ENCODE measurements around the gene TWIST1.

The TWIST1 gene

DNA sequence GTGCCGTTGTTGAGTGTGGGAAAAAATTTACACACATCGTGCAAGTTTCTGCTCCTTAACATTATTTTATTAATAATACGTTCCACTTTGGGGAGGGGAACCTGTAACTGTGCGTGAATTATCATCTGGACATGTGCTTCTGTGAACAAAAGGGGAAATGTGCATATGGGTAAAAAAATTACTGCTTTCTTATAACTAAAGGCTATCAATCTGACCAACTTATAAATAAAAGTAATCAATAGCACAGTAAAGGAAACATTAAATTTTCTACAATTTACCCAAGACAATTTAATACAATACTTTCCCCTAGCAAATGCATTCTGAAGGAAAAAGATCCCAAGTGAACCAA lies 4.5 kb downstream of the TWIST1 start:
- no peak for DNase-seq

- DNase-seq: no peak
Observed at GRCh38 chr7:19112274-19113001, 5.0 kb downstream of the TWIST1 start.

DNA sequence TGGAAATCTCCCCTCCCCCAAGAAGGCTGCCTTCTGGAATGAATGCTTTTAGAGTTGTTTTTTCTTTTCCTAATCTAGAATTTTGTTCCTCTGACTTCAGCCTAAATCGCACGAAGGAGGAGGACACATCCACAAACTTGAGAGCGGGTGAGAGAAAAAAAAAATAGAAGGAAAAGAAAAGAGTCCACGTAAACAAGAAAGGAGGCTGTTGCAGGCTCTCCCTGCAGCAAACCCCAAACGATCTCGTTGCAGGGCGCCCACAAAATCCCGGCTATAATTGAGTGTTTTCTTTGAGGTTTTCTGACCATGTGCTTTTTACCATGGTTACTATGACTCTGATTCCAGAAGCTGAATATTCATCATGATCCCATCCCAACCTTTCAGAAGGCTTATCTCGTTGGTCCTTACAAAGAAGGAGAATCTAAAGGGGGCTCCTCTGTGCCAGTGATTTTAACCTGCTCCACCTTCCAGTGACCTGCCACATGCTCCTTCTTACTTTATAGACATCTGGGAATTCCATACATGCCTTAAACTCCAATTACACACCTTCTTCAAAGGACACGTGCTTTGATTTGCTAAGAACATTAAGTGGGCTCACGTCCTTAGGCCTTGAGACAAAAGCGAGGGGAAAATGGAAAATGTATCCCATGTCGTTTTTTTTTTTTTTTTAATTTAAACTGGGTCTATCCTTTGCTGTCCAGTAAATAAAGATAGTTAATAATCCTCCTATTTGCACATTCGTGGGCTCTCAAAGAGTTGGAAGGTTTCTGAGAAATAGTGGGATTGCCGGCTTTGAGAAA lies 5.8 kb downstream of the TWIST1 start:
- DNase-seq: no peak

- DNase-seq: no peak
Observed at GRCh38 chr7:19110776-19111175, 6.7 kb downstream of the TWIST1 start.

DNA sequence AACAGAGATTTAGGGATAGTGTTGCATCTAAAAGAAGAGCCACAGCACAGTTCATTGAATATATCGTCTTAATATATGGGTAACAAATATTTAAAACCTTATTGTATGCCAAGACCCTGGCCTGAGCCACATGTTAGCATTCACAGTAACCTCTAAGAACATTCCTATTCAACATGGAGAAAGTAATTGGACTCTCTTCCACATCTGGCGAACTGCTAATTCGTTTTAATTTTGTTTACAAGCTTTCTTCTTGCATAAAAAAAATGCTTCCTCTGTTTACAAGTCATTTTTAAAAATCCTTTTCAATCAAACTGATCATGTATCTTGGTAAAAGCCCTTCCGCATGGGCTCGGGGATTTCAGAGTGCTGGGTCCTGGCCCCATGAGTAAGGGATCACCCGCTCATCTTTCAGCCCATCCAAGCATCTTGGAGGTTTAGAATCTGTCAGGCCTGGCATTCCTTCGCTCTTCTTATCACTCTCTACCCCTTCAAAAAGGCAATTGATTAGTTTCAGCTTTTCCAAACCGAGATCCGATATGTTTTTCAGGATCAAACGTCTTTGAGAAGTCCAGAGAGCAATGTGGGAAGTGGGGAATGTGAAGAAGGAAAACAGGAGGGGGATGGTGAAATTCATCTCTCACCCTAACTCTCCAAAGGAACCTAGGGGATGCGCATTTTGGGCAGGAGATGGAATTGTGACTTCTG lies 7.3 kb downstream of the TWIST1 start:
- DNase-seq: no peak

DNA sequence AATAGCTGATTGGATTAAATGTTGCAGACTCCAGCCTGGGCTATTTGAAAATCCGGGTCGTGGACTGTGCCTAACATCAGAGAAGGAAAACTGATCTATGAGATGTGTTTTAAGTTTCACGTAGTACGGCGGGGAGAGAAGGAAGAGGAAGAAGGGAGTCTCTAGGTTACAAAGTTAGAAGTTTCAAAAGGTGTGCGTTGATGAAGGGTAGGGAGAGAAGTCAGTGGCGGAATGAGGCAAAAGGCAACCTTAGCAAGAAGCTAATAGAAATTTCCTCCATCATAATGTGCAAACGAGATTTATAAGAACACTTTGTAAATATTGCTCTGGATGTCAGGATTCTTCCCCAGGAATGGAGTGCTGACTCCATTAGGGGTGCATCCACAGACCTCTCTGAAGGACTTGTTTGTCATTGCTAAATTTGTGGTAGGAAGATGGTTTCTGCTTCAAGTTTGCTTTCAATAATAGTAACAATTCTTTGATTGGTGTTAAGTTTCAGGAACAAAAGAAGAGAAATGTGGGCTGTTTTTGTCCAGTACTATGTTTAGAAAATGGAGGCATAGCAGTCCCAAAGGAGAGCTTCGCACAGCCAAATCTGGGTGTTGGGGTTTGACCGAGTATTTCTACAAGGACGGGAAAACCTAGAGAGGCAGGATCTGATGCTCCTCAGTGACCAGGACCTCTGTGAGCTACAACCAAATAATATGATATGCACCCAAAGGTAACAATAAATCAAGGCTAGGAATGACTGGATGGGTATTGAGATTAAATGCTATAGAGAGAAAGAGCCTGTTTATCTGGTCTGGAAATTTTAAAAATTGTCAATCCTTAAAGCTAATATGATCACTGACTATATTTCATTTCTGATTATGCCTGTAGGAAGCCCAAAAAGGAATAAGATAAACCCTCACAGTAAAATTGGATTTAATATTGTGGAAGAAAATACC lies 8.2 kb downstream of the TWIST1 start:
- no peak for DNase-seq

DNA sequence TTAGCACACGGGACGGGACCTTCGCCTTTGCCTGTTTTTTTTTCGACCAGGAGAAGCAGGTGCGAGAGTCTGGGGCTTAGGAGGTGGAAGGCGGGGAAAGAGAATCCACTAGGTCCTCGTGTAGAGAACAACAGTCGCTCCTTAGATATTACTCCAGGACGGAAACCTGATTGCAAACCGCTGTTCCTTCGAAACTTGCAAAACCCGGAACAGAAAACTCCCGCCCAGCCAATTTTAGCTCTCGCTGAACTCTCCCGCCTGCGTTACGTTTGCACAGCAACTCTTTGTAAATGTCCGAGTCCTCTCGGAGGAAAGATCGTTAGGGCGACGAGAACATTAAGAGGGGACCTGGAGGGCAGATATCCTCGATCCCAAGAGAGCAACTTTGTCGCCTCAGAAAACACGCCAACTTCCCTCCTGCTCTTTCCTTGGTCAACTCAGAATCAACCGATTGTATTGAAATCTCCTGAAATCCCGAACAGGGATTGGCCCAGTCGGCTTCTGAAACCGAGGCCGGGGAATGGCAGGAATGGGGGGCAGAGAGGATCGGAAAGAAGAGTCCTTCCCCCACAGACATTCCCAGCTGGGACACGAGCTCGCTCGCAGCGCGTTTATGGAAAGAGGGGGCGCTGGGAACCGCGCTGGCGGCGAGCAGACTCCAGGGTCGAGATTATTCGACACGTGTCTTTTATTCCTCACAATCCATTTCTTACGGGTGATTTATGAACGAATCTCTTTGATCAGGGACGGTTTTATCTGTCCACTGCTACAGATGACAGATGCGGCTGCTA lies 9.9 kb downstream of the TWIST1 start:
- DNase-seq: no peak

- DNase-seq: no peak
Observed at GRCh38 chr7:19107081-19107355, 10.4 kb downstream of the TWIST1 start.

- DNase-seq: no peak
Observed at GRCh38 chr7:19106241-19107080, 11.0 kb downstream of the TWIST1 start.

DNA sequence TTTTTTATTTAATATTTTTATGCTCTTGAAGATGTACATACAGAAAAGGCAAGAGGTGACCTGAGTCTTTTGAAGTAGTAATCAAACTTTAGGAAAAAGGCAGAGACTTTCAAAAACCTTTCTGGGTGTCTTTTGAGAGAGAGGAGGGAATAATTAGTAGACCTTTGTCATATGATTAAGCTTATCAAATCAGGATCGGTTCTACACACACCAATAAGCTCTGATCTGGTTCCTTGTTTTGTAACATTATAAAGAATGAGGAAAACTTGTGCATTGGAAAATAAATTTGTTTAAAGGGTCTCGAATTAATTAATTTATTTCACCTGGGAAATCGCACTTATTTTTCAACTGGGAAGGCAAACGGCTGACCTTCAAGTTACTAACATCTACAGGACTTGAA lies 11.9 kb downstream of the TWIST1 start:
- DNase-seq: no peak

- no peak for DNase-seq
Observed at GRCh38 chr7:19104811-19105210, 12.6 kb downstream of the TWIST1 start.

- no peak for DNase-seq
Observed at GRCh38 chr7:19102884-19103283, 14.6 kb downstream of the TWIST1 start.

GRCh38 chr7:19101909-19102308 lies 15.5 kb downstream of the TWIST1 start:
- no peak for DNase-seq

GRCh38 chr7:19101472-19101871 lies 16.0 kb downstream of the TWIST1 start:
- no peak for DNase-seq

DNA sequence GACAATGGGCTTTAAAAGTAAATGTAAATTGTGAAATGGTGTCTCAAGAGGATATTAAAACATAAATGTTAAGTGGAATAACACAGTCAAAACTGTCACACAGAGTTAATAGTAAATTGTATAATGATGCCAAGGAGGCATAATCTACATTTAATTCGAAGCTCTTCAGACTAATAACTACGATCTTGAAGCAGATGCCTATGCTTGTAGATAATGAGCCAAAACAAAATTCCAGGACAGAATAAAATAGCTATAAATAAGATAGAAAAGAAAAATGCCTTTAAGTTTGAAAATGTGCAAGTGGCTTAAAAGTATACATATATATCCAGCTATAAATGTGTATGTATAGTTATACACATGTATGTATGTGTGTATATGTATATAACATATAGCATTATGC lies 17.5 kb downstream of the TWIST1 start:
- no peak for DNase-seq

DNA sequence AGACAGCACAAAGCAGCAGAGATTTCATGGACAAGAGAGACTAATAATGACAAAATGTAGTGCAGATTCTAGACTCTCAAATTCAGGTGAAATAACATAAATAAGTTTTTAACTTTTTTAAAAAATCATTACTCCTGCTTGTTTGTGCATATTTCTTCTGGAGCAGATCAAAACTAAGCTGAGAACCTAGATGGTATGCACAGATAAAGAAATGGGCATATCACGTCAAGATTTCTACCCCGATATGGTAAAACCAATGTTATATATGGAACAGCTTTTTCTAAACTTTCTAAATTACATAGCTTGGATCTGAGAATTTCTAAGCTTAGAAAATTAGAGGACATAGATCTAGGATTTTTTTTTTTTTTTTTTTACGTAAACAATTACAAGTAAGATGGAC lies 18.2 kb downstream of the TWIST1 start:
- no peak for DNase-seq

DNA sequence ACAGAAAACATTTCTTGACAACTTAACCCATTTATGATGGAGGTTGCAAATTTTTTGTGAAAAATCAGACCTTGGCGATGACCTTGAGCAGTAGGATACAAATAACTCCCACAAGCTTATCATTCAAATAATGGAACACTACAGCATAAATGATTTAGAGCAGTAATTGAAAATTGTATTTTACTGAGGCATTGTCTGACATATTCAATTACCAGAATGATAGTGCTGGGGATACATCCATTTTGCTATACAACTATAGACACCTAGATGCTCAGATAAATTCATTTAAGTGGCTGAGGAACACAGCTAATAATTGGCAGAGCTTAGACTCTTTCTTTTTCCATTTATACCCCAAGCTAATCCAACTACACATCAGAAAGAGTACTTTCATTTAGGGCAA lies 18.9 kb downstream of the TWIST1 start:
- no peak for DNase-seq

GRCh38 chr7:19097165-19098055 lies 20.0 kb downstream of the TWIST1 start:
- no peak for DNase-seq

DNA sequence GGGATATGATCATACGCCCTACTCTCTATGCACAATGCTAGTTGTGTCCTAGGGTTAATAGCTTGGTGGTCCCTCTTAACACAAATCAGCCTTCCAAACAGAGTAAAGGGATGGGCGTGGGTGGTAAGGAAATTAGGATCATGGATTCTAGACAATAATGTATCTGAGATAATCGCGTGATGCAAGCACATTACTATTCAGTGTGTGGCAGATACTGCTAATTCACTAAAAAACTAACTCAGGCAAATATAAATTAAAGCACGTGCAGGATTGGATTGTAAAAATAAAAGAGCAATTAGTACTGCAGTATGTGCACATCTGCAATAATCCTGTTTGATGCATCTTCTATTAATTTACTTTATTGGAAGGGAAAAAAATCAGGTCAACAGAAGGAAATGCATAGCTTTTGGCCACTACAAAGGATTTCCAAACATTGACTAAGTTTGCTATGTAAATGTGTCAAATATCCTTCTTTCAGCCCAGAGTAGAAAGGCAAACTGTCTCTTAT lies 22.0 kb downstream of the TWIST1 start:
- DNase-seq: no peak
